GM18907 (cell line): ENCODE results near the gene EML2.
"Not testable (repeated sequence)": the region's sequence is repeated elsewhere in the genome, so short reads cannot be mapped to it uniquely, and the experiment has no call there.

Experiments used
- ATAC-seq: cut with Tn5 transposase; IDR thresholded peaks from one replicate; pipeline ENCODE4 v1.9.1; 2021; ENCODE audit warnings: mild to moderate bottlenecking, moderate library complexity; ENCODE audit not compliant: unreplicated experiment

The EML2 gene

GRCh38 chr19:45615795-45616703 lies 23.1 kb downstream of the EML2 start:
- no peak for ATAC-seq

- ATAC-seq: not testable (repeated sequence)
Measured at GRCh38 chr19:45615056-45615455, 24.1 kb downstream of the EML2 start.

GRCh38 chr19:45613926-45614725 lies 25.1 kb downstream of the EML2 start:
- ATAC-seq: peak; percentile 63

- ATAC-seq: no peak
Measured at GRCh38 chr19:45608948-45609347, 30.2 kb downstream of the EML2 start.

GRCh38 chr19:45607071-45608029 lies 31.8 kb downstream of the EML2 start:
- ATAC-seq: no peak

- no peak for ATAC-seq
Measured at GRCh38 chr19:45601524-45602374, 37.4 kb downstream of the EML2 start, which contains the start of gene GPR4. GPR4 (minus strand) TSS chr19:45602212; CDS start chr19:45591866, 10,346 bp downstream.

- no peak for ATAC-seq
Measured at GRCh38 chr19:45601115-45601514, 38.1 kb downstream of the EML2 start.

GRCh38 chr19:45600340-45600885 lies 38.8 kb downstream of the EML2 start:
- ATAC-seq: no peak

- no peak for ATAC-seq
Measured at GRCh38 chr19:45599286-45599685, 39.9 kb downstream of the EML2 start.

GRCh38 chr19:45598267-45599001 lies 40.8 kb downstream of the EML2 start:
- no peak for ATAC-seq

- ATAC-seq: no peak
Measured at GRCh38 chr19:45597425-45598111, 41.6 kb downstream of the EML2 start.

- ATAC-seq: no peak
Measured at GRCh38 chr19:45595814-45596213, 43.4 kb downstream of the EML2 start.

GRCh38 chr19:45593520-45593919 lies 45.7 kb downstream of the EML2 start:
- no peak for ATAC-seq

- no peak for ATAC-seq
Measured at GRCh38 chr19:45592366-45592765, 46.8 kb downstream of the EML2 start.

GRCh38 chr19:45591638-45592005 lies 47.6 kb downstream of the EML2 start:
- no peak for ATAC-seq

- ATAC-seq: no peak
Measured at GRCh38 chr19:45591004-45591637, 48.1 kb downstream of the EML2 start.

- no peak for ATAC-seq
Measured at GRCh38 chr19:45590300-45591003, 48.7 kb downstream of the EML2 start.
